Ishikawa (cell line): ENCODE data around the gene TMEM59L.

ENCODE experiments used
- CEBPB ChIP-seq: IDR thresholded peaks from 2 replicates; pipeline ENCODE4 v1.6.1; 2012
- CREB1 ChIP-seq: IDR thresholded peaks from 2 replicates; pipeline ENCODE4 v1.6.1; 2012; ENCODE audit warnings: low read depth
- EGR1 ChIP-seq: IDR thresholded peaks from 2 replicates; pipeline ENCODE4 v1.6.1; 2012
- EP300 ChIP-seq: IDR thresholded peaks from 2 replicates; pipeline ENCODE4 v1.6.1; 2012; ENCODE audit warnings: borderline replicate concordance
- FOXM1 ChIP-seq: IDR thresholded peaks from 2 replicates; pipeline ENCODE4 v1.6.1; 2012; ENCODE audit warnings: low read depth, borderline replicate concordance
- MAX ChIP-seq: IDR thresholded peaks from 2 replicates; pipeline ENCODE4 v1.6.1; 2012
- NFIC ChIP-seq: IDR thresholded peaks from 2 replicates; pipeline ENCODE4 v1.6.1; 2012
- RAD21 ChIP-seq: IDR thresholded peaks from 2 replicates; pipeline ENCODE4 v1.6.1; 2012; ENCODE audit warnings: low read depth
- REST ChIP-seq: IDR thresholded peaks from 2 replicates; pipeline ENCODE4 v1.6.1; 2012; ENCODE audit warnings: low read depth, mild to moderate bottlenecking
- TAF1 ChIP-seq: IDR thresholded peaks from 2 replicates; pipeline ENCODE4 v1.6.1; 2012; ENCODE audit warnings: low read depth, mild to moderate bottlenecking
- TCF12 ChIP-seq: IDR thresholded peaks from 2 replicates; pipeline ENCODE4 v1.6.1; 2012; ENCODE audit warnings: low read depth
- TEAD4 ChIP-seq: IDR thresholded peaks from 2 replicates; pipeline ENCODE4 v1.6.1; 2012
- USF1 ChIP-seq: IDR thresholded peaks from 2 replicates; pipeline ENCODE4 v1.6.1; 2012
- YY1 ChIP-seq: IDR thresholded peaks from 2 replicates; pipeline ENCODE4 v1.6.1; 2012; ENCODE audit warnings: low read depth
- ZBTB7A ChIP-seq: IDR thresholded peaks from 2 replicates; pipeline ENCODE4 v1.6.1; 2012; ENCODE audit warnings: low read depth

The TMEM59L gene

GRCh38 chr19:18646535-18647370, 34.1 kb downstream of the TMEM59L start:
- TF ChIP-seq EP300 (no peak), TEAD4 (no peak), USF1 (no peak), CREB1 (no peak), TAF1 (no peak), RAD21 (no peak), ZBTB7A (no peak), NFIC (no peak), REST (no peak), TCF12 (no peak), YY1 (no peak), EGR1 (no peak), MAX (no peak), FOXM1 (no peak), CEBPB (no peak)

- no peak for TF ChIP-seq NFIC
- no peak for TF ChIP-seq CREB1
- TF ChIP-seq TEAD4 = no peak
- no peak for TF ChIP-seq ZBTB7A
- TF ChIP-seq FOXM1 = no peak
Measured at GRCh38 chr19:18647371-18647767, 34.7 kb downstream of the TMEM59L start.

- TF ChIP-seq TCF12 = no peak
Measured at GRCh38 chr19:18647807-18648206, 35.1 kb downstream of the TMEM59L start.

GRCh38 chr19:18648973-18649315, 36.3 kb downstream of the TMEM59L start:
- TF ChIP-seq TCF12 (no peak), CEBPB (no peak), TEAD4 (no peak), USF1 (no peak), RAD21 (no peak), FOXM1 (no peak), CREB1 (no peak)

- TF ChIP-seq ZBTB7A (no peak), TCF12 (no peak), MAX (no peak), USF1 (no peak), TAF1 (no peak), CREB1 (no peak), REST (no peak), YY1 (no peak), RAD21 (no peak), CEBPB (no peak), EP300 (no peak), NFIC (no peak)
Measured at GRCh38 chr19:18649371-18650020, 36.8 kb downstream of the TMEM59L start.

GRCh38 chr19:18650021-18650390, 37.3 kb downstream of the TMEM59L start:
- no peak for TF ChIP-seq TCF12
- no peak for TF ChIP-seq EGR1
- TF ChIP-seq FOXM1 = no peak
- TF ChIP-seq MAX = no peak
- TF ChIP-seq YY1 = no peak
- TF ChIP-seq EP300 = no peak
- no peak for TF ChIP-seq ZBTB7A
- no peak for TF ChIP-seq USF1
- TF ChIP-seq CREB1 = no peak
- TF ChIP-seq NFIC = no peak
- no peak for TF ChIP-seq CEBPB
